Progenitor cell of endocrine pancreas (in vitro differentiated cells): Measurements from ENCODE around the gene CSMD2. TPM values are rescaled to one million over a fixed set of nuclear protein-coding genes. Genes with fewer than 3 reads are reported as not detected.

Source experiments
- DNase-seq: peaks from one replicate; pipeline ENCODE4 v3.0.0; 2021; ENCODE audit warnings: low spot score; ENCODE audit not compliant: unreplicated experiment
- H3K27ac Mint-ChIP-seq: 2 replicates; pipeline ENCODE4 v1.8.0; 2021; ENCODE audit warnings: mild to moderate bottlenecking, moderate library complexity, mixed read lengths
- H3K27me3 Mint-ChIP-seq: 2 replicates; pipeline ENCODE4 v1.8.0; 2021; ENCODE audit warnings: mixed read lengths
- H3K36me3 Mint-ChIP-seq: 2 replicates; pipeline ENCODE4 v1.8.0; 2022; ENCODE audit warnings: mixed read lengths; ENCODE audit not compliant: insufficient read depth
- H3K4me1 Mint-ChIP-seq: 2 replicates; pipeline ENCODE4 v1.8.0; 2021; ENCODE audit warnings: low read depth, mixed read lengths
- H3K4me3 Mint-ChIP-seq: 2 replicates; pipeline ENCODE4 v1.8.0; 2021; ENCODE audit warnings: low read depth, mild to moderate bottlenecking, moderate library complexity, mixed read lengths
- H3K9me3 Mint-ChIP-seq: 2 replicates; pipeline ENCODE4 v1.8.0; 2021; ENCODE audit warnings: low read depth, mixed read lengths
- total RNA-seq: library from RNA; stranded (reverse); gene quantifications from 2 replicates; pipeline ENCODE4 v1.2.1, GENCODE V29; 2021
- TF ChIP-seq, protein P1 (sequence below): fragments of 200-600 bp; sonication (generic); IDR thresholded peaks from one replicate; pipeline ENCODE4 v1.5.0; 2021; ENCODE audit warnings: antibody characterized with exemption, mild to moderate bottlenecking; ENCODE audit not compliant: unreplicated experiment

The CSMD2 gene
- total RNA-seq, 1 donor from 2014 or later, result 0.38 TPM

- Mint-ChIP-seq H3K27me3 (no peaks in the 10 kb centered on the region), H3K4me3 (no peak overlapping the region), H3K4me1 (peaks cover 10% of the 10 kb centered on the region), H3K36me3 (no peaks in the 10 kb centered on the region), H3K9me3 (peaks cover 2% of the 10 kb centered on the region), H3K27ac (no peak overlapping the region)
- DNase-seq, result no peak
- TF ChIP-seq, protein P1, sequence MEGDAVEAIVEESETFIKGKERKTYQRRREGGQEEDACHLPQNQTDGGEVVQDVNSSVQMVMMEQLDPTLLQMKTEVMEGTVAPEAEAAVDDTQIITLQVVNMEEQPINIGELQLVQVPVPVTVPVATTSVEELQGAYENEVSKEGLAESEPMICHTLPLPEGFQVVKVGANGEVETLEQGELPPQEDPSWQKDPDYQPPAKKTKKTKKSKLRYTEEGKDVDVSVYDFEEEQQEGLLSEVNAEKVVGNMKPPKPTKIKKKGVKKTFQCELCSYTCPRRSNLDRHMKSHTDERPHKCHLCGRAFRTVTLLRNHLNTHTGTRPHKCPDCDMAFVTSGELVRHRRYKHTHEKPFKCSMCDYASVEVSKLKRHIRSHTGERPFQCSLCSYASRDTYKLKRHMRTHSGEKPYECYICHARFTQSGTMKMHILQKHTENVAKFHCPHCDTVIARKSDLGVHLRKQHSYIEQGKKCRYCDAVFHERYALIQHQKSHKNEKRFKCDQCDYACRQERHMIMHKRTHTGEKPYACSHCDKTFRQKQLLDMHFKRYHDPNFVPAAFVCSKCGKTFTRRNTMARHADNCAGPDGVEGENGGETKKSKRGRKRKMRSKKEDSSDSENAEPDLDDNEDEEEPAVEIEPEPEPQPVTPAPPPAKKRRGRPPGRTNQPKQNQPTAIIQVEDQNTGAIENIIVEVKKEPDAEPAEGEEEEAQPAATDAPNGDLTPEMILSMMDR, result no peak
Observed at GRCh38 chr1:33560680-33561079, 604.4 kb downstream of the CSMD2 start.

DNA sequence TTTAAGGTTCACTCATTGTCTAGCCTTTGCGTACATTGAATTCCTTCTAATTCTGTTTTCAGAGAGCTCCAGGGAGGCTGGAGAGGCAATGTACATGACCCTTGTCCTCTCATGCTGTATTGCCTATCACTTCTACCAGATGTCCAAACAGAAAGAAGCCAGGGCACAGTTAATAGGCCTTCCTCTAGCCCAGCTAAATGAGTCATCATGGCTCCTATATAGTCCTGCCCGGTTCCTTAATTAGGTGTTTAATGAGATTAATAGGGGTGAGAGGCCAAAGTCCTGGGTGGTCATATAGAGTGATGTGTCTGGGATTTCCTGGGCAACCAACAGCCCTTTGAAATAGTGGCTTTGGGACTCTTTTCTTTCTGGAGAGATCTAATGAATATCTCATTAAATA, 616.3 kb downstream of the CSMD2 start:
- TF ChIP-seq, protein P1, result no peak
- DNase-seq, result no peak
- H3K4me1 Mint-ChIP-seq, result peaks cover 1% of the 10 kb centered on the region
- no peak overlapping the region for H3K4me3 Mint-ChIP-seq
- H3K36me3 Mint-ChIP-seq, result no peaks in the 10 kb centered on the region
- H3K27ac Mint-ChIP-seq, result no peak overlapping the region
- peaks cover 24% of the 10 kb centered on the region for H3K9me3 Mint-ChIP-seq
- no peaks in the 10 kb centered on the region for H3K27me3 Mint-ChIP-seq

DNA sequence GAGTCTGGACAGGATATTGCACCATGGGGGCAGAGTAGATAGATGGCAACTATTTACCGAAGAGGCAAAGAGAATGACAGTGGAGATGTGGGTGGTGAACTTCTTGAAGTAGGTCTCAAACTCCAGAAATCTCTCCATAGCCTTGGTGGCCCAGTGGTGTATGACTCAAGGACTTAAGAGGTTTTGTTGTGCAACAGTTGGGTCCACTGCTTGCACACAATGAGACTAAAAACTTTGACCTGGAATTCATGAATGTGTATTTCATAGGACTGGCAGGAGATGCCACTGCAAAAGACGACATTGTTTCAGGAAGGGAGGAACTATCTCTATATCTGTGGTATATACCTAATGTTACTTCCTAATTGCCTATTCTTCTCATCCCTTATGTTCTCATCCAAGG, 616.7 kb downstream of the CSMD2 start:
- Mint-ChIP-seq H3K27me3 (no peaks in the 10 kb centered on the region), H3K9me3 (peaks cover 26% of the 10 kb centered on the region), H3K4me3 (no peak overlapping the region), H3K36me3 (no peaks in the 10 kb centered on the region), H3K27ac (no peak overlapping the region), H3K4me1 (peaks cover 1% of the 10 kb centered on the region)
- no peak for DNase-seq
- TF ChIP-seq, protein P1, result no peak

DNA sequence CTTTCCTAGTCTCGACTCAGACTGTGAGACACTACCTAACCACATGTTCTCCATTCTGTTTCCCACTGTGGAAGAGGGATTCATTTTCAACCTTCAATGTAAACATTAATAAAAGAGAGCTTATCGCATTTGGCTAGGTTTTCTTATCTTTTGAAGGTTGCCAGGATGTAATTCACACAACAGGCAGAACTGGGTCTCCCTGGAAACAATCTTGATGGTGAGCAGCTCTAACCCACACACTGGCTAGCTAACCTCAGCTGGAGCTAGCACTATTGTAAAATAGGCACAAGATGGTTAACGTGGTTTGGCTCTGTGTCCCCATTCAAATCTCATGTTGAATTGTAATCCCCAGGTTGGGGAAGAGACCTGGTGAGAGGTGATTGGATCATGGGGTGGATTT, 617.5 kb downstream of the CSMD2 start:
- peaks cover 1% of the 10 kb centered on the region for H3K4me1 Mint-ChIP-seq
- DNase-seq, result no peak
- H3K36me3 Mint-ChIP-seq, result no peaks in the 10 kb centered on the region
- TF ChIP-seq, protein P1, result no peak
- no peak overlapping the region for H3K27ac Mint-ChIP-seq
- H3K4me3 Mint-ChIP-seq, result no peak overlapping the region
- peaks cover 27% of the 10 kb centered on the region for H3K9me3 Mint-ChIP-seq
- H3K27me3 Mint-ChIP-seq, result no peaks in the 10 kb centered on the region

- Mint-ChIP-seq H3K27me3 (no peaks in the 10 kb centered on the region), H3K36me3 (no peaks in the 10 kb centered on the region), H3K4me3 (no peak overlapping the region), H3K9me3 (peaks cover 6% of the 10 kb centered on the region), H3K4me1 (no peaks in the 10 kb centered on the region), H3K27ac (no peak overlapping the region)
- DNase-seq, result no peak
- TF ChIP-seq, protein P1, result no peak
Observed at GRCh38 chr1:33541966-33542365, 623.1 kb downstream of the CSMD2 start.
